IPS-NIHi7 (cell line): ENCODE results near the gene PLEKHF1.
A peak's percentile ranks its signal among the peaks of the same experiment; 100 is the strongest.
"Not testable (repeated sequence)": the region's sequence is repeated elsewhere in the genome, so short reads cannot be mapped to it uniquely, and the experiment has no call there.

Experiments
- DNase-seq: peaks from one replicate; pipeline ENCODE4 v3.0.0; 2012; ENCODE audit warnings: mixed read lengths; ENCODE audit errors: extremely low spot score

PLEKHF1 gene

GRCh38 chr19:29664753-29665214 is 477 bp upstream of the PLEKHF1 start:
- DNase-seq, result no peak

DNA sequence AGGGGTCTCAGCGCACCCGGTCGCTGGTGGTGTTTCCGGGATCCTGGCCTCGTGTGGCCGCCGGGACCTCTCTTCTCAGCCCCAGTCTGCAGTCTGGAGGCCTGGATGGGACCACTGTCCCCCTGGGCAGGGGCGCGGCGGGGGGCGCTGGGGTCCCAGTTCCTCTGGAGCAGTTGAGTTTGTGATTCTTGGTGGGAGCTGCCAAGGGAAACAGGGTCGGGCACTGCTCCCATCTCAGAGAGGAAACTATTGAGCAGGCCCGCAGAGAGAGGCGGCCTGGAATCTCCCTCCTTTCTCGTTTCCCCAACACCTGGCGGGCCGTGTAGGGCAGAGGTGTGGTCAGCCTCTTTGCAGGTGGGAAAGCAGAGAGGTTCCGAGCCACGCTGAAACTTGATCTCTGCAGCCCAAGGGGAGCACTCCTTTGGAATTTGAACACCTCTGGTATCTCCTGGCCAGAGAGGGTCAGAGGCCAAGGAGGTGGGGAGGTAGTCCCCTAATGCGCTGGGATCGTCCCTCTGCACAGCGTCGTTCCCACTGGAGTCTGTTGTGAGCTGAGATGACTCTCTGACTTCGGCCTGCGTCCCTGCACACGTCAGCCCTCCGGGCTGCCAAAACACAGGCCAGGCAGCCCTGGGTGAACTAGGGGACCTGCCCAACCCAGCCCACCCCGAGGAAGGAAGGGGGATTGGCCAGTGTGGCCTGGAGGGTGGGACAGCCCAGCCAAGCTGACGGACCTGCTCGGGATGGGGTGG is 741 bp downstream of the PLEKHF1 start:
- DNase-seq, result peak; percentile 60

- DNase-seq, result peak; percentile 76
Measured at GRCh38 chr19:29666578-29667386, 1.5 kb downstream of the PLEKHF1 start.

DNA sequence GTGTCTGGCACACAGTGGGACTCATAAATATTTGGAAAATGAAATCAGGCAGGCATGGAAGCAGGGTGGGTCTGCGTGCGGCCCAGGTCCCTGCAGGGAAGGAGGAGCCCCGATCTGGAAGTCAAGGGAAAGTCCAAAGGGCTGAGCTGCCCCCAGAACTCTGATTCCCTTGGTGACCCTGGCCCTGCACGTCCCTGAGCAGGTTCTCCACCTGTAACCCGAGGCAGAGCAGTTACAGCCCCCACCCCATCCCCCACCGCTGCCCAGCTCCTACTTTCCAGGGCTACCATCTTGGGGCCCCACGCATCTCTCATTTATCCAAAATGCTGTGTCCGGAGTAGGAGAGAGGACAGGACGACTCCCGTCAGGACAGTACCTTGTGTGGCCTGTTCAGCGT is 2.1 kb downstream of the PLEKHF1 start:
- no peak for DNase-seq

GRCh38 chr19:29667901-29668341 is 2.7 kb downstream of the PLEKHF1 start:
- DNase-seq, result no peak

DNA sequence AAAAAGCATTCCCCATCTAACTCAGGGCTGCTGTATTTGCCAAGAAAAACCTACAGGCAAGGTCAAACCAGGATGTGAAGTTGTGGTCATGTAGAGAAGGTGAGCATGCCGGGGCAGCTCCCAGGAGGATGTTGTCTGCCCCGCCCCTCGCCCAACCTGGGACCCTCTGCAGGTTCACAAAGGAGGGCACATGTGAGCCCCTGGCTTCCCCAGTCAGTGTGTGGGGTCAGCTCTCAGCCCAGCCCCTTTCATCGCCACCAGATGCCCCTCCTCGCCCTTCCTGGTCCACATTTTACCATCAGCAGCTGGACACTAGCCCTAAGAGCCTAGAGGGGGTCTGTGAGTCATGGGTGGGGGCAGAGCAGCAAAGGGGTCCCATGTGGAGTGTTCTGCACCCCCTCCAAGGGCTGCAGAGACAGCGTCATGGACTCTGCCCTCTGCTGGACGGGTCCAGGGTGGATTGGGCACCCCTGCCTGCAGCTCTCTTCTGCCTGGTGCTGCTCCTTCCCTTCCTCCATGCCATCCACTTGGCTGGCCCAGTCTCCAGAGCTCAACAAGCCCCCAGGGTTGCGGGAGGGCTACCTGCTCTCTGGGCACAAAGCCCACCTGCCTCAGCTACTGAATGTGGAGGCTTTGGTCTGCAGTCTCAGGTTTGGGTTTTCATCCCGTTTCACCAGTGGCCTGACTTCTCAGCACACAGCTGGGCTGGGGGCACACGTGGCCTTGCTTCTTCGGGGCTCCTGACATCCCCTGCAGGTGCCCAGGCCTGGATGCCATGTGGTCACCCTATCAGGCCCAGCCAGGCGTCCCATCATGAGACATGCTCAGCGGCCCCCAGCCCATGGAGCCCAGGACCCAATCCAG is 3.7 kb downstream of the PLEKHF1 start:
- no peak for DNase-seq

DNA sequence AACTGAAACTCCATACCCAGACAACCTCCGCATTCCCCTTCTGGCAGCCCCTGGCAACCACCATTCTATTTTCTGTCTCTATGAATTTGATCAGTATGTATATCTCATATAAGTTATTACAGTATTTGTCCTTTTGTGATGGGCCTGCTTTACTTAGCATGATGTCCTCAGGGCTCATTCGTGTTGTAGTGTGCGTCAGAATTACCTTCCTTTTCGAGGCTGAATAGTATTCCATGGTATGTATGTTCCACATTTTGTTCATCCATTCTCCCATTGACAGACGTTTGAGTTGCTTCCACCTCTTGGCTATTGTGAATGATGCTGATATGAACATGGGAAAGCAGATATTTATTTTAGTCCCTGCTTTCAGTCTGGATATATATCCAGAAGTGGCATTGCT is 5.0 kb downstream of the PLEKHF1 start:
- DNase-seq, result no peak

DNA sequence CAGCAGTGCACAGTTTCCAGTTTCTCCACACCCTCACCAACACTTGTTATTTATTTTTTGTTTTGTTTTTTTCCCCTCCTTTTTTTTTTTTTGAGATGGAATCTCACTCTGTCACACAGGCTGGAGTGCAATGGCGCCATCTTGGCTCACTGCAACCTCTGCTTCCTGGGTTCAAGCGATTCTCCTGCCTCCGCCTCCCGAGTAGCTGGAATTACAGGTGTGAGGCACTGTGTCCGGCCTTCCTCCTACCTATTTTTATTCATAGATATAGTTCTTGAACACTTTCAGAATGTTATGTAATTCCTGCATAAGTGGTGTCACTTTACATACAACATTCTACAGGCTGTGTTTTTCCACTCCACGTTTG is 5.7 kb downstream of the PLEKHF1 start:
- DNase-seq, result not testable (repeated sequence)

DNA sequence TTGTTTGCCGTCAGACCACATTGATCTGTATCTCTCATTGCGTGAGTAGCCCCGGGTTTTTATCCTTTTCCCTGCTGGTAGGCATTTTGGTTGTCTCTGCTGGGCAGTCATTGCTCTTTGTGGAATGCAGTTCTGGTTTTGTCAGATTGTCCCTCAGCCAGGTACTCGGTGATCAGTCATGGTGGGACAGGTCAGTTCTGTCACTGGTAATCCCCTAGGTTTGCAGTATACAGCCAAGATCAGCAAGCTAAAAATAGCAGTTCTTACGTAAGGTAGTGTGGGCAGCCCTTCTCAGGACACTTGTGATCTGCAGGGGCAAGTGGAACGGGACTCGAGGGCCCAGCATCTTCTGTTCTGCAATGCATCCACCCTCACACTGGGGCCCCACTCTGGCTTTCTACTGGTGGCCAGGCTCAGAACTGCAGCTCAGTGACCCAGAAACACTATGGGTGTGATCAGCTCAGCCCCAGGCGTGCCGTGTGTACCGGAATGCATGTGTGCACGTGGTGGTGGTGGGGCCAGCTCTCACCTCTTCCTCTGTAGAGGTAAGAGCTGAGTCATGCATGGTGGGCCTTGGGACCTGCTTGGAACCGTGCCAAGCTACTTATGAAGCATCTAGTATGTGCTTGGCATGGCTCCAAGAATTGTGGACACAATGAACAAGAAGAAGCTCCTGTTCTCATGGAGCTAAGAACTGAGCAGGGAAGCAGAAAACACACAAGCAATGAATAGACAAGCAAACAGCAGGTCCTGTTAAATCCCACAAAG is 6.3 kb downstream of the PLEKHF1 start:
- DNase-seq, result no peak

DNA sequence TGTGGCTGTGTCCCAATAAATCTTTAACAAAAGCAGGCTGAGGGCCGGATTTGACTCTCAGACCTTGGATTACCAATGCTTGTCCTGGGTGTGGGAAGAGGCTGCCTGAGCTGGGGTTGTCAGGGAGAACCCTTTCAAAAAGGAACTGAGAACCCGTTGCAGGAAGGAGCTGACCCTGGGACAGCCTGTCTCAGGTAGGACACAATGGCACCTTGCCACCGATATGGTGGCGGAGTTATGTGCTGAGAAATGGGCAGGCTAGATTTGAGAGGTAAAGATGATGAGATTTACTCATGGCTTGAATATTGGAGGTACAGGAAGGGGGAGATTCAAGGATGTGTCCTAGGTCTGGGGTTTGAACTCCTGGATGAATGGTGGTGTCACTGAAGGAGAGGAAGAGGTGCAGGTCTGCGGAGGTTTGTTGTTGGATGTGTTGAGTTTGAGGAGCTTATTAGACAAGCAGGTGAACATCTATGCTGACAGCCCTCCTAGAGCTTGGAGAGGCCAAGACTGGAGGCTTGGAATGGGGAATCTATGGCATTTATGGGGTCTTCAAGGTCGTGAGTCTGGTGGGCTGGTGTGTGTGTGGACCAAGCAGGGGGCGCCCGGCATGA is 7.2 kb downstream of the PLEKHF1 start:
- no peak for DNase-seq

GRCh38 chr19:29672933-29673336 is 7.7 kb downstream of the PLEKHF1 start:
- no peak for DNase-seq

GRCh38 chr19:29673451-29674371 is 8.4 kb downstream of the PLEKHF1 start:
- no peak for DNase-seq

GRCh38 chr19:29674374-29675119 is 9.3 kb downstream of the PLEKHF1 start:
- DNase-seq, result no peak

DNA sequence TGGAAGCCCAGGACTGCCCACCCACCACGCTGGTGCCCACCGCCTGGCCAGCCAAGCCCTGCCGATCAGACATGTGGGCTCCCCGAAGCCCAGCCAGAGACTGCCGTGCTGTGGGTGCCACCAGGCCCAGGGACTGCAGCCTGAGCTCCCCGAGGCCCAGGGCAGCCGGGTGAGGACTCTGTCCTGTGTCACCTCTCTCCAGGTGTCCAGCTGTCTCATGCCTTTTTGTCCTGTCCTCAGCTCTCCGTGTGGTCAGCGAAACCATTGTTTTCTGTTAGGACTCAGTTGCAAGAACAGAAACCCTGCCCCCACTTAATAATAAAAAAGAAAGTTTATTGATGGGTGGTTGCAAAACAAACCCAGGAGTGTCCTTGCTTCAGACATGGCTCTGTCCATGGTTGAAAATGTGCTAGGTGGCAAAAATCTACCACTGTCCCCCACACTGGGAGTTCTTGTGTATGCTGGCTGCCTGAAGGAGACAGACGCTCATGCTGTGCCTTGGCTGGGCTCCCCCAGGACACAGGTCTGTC is 9.9 kb downstream of the PLEKHF1 start:
- DNase-seq, result no peak

DNA sequence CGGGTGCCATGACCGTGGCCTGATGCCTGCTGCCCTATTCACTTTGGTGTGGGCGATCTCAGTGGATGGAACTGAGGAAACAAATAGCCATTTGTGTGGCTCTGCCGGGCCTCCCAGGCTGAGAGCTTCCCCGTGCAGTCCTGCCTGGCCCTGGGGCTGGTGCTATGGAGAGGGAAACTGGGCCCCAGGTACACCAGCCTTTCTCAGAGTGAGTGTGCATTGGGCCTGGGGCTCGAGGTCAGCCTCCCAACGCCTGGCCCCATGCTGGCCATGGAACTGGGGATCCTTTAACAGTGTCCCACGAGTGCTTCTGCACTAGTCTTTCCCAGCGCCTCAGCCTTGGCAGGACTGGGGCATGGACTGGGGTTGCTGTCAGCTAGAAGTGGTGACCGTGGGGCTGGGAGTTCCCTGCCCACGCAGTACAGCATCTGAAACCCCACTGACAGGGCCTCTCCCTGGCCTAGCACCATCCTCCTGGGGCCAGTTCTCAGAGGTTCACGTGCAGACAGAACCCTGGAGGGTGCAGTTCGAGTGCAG is 10.5 kb downstream of the PLEKHF1 start:
- DNase-seq, result no peak

DNA sequence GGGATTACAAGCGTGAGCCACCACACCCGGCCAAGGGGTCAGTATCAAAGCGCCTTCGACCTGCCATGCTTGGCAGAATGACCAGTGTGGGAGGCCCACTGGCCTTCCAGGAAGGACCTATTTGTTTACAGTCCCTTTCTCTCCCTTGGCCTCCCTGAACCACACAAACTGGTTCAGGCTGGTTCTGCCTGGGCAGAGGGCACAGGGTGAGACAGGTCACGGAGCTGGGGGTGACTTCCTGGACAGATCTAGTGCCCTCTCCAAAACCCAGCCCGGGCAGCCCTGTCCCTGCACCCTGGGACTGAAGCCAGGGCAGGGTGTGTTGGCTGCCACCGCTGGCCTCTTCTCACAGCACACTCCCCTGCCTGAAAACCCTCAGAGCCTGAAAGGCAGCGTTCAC is 11.3 kb downstream of the PLEKHF1 start:
- no peak for DNase-seq

- no peak for DNase-seq
Measured at GRCh38 chr19:29677001-29677817, 11.9 kb downstream of the PLEKHF1 start.
